Kasumi-1 (cell line): ENCODE measurements around the gene TSEN15.
"Not testable (repeated sequence)": the region's sequence is repeated elsewhere in the genome, so short reads cannot be mapped to it uniquely, and the experiment has no call there.

Source experiments
- DNase-seq, 2 experiments: peaks; one replicate each; lab custom pipeline; 2025; lab: John Stamatoyannopoulos, UW

Gene TSEN15

DNA sequence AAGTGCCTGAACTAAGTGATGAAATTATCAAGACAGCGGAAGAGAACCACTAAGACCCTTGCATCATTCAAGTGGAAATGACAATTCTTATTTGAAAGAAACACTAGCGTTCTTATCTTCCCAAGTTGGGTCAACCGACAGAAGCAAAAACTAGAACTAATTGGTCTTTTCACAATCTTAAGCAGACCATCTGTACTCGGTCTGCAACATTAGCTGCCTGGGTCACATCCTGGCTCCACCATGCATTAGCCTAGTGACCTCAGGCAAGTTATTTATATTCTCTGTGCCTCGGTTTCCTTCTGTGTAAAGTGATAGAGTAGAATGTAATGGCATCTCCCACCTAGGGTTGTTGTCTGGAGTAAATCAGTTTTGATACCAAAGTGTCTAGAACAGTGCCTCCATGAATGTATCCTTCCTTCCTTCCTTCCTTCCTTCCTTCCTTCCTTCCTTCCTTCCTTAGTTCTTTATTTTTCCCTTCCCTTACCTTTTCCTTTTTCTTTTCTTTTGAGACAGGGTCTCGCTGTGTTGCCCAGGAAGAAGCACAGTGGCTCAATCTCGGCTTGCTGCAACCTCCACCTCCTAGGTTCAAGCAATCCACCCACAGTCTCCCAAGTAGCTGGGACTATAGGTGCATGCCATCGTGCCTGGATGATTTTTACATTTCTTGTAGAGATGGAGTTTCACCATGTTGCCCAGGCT, 20.0 kb upstream of the TSEN15 start:
- no peak for DNase-seq

DNA sequence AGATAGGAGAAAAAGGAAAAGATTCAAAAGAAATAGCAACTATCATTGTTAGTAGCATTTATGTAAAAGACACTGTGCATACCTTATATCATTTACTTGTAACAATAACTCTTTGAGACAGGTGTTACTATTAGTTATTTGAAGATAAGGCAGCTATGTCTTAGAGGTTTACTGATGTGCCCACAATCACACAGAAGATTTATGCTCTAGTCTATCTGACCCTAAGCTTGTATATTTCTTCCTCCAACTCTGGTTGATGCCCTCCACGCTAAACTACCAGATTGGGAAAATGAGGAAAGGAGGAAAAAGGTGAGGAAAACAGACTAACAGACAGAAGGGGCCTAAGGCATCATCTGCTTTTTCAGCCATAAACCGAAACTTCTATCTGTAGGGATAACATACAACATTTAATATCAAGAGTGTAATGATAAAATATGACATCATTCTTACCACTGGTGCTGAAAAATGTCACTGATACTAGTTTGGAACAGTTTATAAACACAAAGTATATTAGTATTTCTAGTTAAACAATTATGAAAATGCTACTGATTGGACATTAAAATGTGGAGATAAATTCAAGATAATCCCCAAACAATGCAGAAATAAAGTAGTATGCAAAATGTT, 19.1 kb upstream of the TSEN15 start:
- no peak for DNase-seq

DNA sequence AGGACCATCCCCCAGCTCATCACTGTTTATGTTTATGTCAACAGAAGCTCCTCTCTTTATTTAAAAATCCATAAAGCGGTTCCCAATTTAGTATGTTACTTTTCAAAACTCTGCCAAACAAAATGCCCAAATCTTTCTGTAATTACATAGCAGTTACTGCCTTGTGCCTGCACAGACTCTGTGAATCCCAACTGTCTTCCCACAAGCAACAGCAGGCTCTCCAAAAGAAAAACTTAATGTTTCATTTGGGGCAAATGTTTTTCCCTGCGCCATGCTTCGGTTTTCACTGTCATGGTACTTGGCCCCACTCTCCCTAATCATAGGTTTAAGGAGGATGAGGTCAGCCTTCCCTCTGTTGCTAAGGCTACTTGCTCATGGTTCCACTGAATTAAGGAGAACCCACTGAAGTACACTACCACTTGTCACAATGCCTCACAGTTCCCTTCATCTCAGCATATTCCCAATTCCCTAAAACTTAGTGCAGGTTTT, 18.6 kb upstream of the TSEN15 start:
- DNase-seq, result no peak

DNA sequence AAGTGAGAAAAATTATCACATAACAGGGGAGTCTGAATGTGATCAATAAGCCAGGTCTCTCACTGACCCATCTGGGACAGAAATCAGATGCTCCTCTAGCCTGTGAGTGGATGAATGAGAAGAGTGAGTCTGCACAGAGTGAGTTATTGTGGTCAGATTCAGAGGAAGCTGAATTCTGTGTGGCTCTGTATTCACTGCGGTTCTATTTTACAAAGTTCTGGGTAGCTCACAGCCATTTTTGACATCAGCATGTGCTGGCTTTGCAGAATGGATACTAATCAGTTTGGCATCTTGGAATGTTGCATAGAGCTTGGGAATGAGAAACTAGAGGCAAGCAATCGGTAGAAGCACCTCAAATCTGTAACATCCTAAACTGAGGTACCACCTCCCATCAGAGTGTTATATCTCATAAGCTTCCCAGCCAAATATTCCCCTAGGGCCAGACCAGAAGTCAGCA, 17.8 kb upstream of the TSEN15 start:
- no peak for DNase-seq

DNA sequence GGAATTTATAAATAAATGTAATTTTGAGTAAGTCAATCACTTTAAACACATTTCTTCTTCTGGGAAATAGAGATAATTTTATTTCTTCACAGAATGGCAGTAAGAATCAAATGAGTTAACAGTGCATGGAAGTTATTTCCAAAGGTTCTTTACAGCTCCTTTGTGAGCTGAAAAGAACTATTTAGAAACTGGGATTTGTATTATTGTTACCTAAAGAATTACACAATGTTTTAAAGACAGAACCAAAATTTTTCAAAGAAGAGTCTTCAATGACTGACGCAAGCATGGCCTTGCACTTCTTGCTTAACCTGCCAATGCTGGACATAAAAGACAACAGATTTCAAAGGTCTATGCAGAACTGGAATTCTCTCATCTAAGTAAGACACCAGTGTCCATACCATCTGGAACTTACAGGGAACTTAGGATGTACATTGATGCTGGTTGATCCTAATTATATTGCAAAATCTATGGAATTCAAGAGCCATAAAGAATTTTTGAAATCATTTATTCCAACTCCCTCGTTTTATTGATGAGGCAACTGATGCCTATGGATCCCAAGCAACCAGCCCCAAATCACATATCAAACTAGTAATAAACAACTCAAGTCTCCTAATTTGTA, 16.7 kb upstream of the TSEN15 start:
- DNase-seq, result no peak

DNA sequence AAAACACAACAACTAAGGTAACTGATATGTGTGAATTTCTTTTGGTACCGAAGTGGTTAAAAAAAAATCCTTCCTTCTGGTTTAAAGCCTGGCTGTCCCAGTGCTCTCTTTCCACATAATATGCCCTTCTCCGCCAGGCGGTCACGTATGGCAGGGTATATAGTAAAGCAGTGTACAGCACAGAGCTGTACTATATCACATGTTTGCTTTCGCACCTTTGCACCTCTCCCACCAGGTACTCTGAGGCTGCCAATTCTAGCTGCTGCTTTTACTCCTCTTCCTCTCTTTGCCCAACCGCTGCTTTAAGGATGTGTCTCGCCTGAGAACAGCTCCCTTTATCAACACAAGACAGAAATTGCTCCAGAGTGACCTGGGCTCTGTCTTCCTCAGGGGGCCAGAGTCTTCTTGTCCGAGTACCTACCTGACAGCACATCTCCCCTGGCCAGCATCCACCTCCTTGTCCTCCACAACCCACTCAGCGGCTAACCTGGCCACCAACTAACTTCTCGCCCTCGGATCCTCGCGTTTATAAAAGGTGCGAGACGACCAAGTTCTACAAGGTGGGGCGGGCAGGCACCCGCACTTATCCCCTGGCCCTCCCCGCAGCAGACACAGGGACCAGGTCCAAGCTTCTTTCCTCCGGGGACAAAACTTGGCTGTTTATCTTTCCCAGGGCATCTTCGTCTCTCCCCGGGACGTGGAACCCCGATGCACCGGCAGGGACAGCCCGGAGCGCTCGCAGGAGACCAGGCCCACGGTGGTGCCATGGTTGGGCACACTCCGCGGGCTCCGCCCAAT, 15.6 kb upstream of the TSEN15 start:
- DNase-seq, result no peak

DNA sequence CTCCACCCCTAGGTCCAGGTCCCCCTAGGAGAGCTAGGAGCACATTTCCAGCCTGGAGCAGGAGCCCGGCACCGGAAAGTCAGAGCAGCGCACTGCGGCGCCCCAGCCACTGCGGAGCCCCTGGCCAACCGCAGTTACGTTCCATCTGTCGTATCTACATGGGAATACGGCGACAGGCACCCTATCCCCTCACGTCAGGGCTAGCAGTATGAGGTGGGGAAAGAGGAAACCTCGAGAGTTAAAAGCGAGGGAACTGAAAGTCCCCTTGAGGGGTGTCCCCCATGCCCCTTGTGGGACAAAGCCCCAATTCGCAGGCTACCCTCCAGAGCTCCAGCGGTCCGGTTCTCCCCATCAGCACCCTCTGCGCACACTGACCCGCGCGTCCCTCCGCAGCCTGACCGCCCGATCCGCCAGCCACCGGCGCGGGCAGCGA, 15.0 kb upstream of the TSEN15 start:
- peak in 1 of 2 experiments; percentile 9 for DNase-seq

DNA sequence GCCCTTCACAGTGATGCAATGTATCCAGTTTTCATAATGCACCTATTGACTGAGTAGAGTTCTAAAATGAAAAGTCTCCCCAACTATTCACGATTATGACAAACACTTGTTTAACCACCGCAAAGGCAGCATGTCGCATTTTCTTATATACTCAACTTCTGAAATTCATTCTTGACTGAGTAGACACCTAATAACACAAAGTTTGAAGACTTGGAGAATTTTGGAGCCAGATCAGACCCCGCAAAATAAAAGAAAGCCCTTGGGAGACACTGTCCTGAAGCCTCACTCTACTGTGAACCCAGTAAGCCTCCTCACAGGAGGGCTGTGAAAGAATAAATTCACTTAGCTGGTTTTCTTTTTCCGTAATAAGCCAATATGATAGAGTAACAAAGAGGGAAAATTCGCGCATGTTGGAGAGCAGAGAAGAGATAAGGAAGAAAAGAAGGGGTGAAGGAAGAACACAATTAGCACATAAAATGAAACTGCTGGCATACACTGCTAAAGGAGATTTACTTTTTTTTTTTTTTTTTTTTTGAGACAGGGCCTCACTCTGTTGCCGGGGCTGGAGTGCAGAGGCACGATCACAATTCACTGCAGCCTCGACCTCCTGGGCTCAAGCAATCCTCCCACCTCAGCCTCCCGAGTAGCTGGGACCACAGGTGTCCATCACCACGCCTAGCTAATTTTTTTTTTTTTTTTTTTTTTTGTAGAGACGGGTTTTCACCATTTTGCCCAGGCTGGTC, 13.5 kb upstream of the TSEN15 start:
- DNase-seq, result no peak

DNA sequence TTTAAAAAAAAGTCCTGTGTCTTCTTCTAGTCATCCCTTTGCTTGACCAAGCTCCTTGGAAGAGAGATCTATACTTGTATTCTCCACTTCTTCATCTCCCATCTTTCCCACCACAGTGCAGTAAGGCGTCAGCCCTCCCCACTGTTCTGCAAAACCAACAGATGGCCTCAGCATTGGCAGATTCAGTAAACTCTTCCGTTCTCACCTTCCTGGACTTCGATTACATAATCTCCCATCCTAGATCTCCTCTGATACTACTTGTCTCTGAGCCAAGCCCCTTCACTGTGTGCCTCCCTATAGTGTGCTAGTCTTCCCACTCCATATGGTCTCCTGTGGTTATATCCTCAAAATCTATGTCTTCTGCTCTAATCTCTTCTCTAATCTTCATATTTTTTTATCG, 12.4 kb upstream of the TSEN15 start:
- no peak for DNase-seq

DNA sequence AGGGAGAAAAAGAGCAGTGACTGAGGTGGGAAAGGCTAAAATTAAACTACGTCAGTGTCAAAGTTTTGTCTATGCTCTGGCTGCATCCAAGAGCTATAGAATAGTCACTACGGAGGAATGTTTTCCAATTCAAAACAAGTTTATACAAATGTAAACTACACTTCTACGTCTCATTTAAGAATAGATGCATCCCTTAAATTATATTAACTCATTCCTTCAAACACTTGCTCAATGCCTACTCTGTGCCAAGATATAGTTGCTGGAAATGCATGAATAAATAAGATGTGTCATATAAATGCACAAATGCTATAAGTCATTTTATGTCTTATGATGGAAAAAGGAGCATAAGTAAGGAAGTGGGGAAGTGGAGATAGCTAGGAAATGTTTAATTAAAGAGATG, 9.8 kb upstream of the TSEN15 start:
- no peak for DNase-seq

DNA sequence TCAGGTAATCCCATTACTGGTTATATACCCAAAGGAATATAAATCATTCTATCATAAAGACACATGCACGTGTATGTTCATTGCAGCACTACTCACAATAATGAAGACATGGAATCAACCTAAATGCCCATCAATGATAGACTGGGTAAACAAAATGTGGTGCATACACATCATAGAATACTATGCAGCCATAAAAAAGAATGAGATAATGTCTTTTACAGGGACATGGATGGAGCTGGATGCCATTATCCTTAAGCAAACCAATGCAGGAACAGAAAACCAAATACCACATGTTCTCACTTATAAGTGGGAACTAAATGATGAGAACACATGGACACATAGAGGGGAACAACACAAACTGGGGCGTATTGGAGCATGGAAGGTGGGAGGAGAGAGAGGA, 8.2 kb upstream of the TSEN15 start:
- DNase-seq, result not testable (repeated sequence)

DNA sequence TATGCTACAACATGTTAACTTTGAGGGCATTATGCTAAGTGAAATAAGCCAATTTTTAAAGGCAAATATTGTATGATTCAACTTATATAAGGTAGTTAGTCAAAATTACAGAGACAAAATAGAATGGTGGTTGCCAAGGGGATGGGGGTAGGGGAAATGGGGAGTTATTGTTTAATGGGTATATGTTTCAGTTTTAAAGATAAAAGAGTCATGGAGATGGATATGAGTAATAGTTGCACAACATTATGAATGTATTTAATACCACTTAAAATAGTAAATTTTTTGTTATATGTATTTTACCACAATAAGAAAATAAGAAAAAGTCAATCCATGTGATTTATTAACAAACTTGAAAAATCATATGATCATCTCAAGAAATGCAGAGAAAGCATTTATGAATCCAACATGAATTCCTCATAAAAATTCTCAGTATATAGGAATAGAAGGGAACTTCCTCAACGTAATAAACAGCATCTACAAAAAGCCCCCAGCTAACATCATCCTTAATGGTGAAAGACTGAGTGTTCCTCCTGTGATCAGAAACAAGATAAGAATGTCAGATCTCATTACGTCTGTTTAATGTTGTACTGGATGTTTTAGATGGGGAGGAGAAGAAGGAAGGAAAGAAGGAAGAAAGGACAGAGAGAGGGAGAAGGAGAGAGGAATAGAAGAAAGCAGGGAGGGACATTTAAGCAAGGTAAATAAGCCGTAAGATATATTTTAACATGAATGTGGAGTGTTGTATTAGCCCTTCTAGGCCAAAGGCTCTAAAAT, 6.7 kb upstream of the TSEN15 start:
- DNase-seq, result no peak

DNA sequence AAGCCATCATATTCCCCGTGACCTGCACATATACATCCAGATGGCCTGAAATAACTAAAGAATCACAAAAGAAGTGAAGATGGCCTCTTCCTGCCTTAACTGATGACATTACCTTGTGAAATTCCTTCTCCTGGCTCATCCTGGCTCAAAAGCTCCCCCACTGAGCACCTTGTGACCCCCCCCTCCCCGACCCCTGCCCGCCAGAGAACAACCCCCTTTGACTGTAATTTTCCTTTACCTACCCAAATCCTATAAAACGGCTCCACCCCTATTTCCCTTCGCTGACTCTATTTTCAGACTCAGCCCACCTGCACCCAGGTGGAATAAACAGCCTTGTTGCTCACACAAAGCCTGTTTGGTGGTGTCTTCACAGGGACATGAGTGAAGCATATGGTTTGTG, 4.0 kb upstream of the TSEN15 start:
- DNase-seq, result not testable (repeated sequence)

DNA sequence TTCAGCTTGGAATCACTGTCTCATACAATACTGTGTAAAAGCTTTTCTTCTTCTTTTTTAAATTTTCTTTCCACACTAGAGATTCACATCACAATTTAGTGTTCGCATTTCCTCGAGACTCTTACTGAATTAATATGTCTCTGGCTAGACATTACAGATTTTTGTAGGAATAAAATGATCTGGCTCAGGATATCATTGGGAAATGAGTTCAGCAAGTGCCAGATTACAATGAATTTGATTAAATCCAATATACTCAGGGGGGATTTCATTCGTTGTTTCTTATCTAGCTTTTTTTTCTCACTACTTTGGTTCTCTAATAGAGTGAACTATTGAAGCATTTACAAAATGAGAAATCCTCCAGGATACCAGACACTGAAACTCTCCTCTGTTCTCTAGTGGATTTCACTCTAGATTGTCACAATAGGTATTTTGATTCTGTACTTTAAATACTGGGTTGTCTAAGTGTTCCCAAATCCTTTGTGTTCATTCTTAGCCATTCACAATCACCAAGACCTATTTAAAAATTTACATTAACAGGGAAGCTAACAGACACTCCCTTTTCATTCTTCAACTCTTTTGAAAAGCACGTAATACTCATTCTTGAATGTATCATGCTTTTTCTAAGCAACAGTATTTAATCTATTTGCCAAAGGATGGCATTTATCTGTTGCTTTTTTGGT, 2.8 kb upstream of the TSEN15 start:
- no peak for DNase-seq

DNA sequence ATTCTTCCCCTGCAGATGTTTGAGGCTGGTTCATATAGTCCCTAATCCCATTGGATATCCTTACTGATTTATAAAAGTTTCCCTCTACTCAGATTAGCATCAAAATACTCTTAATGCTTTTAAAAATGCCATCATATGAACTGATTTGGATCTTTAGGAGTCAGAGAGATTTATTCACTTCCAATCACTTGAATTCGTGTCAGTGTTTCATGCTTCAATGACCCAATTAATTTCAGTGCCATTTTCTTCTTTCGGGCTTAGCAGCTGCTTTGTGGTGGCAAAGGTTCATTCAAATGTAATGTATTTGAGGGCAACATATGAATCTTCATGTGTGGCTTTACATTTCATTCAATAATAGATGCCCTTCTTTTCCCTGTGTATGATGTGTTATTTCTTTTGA, 2.2 kb upstream of the TSEN15 start:
- DNase-seq, result no peak

DNA sequence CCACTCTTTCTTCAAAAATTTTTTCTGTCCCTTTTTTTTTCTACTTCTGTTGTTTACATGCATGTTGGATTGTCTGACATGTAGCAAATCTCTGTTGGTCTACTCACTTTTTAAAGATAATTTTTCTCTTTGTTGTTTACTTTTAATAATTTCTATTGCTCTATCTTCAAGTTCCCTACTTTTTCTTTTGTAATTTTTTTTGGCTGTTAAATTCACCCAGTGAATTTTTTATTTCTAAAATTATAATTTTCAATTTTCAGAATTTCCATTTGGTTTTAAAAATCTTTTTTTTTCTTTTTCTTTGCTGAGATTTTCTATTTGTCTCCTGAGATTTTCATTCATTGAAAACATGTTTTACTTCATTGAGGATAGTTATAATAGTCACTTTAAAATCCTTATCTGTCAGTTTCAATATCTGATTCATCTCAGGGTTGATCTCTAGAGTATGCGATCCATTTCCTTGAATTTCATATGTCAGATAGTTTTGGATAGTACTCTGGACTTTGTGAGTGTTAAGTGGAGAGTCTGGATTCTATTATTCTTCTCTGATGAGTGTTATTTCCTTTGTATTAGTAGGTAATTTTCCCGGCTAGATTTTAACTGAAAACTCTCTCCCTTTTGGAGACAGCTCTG, 1.6 kb upstream of the TSEN15 start:
- no peak for DNase-seq

DNA sequence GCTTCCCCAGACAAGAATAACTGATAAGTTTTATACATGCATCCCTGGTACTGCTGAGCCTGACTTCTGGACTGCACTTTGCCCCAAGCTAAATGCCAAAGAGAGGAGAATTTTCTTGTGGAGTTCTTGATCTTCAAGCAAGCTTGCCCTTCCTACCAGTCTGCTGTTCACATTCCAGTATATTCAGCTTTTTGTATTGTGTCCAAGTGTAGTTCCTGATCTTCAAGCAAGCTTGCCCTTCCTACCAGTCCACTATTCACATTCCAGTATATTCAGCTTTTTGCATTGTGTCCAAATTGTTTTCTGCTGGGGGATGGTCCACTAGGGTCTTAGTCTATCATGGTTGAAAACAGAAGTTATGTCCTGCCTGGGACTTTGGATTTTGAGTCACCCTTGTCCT, 894 bp upstream of the TSEN15 start:
- no peak for DNase-seq

DNA sequence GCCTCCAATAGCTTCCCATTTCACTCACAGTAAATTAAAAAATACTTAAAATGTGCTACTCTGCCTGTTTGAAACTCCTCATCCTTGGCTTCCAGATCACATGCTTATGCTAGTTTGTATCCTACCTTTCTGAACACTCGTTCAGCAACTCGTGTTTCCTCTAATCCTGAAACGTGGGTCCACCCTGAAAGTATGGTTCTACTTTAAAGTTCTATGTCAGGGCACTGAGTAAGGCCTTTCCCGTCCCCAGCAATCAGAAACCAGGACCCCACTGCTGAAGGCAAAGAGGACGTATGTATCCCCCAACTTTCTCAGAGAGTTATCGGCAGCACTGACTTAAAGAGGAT, 419 bp upstream of the TSEN15 start:
- DNase-seq, result peak; percentile 33 to 42

DNA sequence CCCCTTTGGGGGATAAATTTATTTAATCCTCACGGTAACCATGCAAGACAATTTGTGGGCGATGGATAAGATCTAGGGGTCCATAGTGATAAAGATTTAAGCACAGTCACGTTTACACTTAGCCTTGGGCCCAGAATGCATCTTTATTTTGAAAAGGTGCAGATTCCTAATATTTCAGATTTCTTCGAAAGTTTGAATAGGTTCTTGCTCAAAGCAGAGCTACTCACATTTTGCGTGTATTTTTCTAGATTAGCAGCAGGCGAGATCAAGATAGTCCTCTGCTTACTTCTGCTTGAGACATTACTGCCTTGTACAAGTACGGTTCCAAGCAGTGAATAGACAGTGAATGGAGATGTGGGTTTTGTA, 647 bp downstream of the TSEN15 start:
- DNase-seq, result peak in 1 of 2 experiments; percentile 28

DNA sequence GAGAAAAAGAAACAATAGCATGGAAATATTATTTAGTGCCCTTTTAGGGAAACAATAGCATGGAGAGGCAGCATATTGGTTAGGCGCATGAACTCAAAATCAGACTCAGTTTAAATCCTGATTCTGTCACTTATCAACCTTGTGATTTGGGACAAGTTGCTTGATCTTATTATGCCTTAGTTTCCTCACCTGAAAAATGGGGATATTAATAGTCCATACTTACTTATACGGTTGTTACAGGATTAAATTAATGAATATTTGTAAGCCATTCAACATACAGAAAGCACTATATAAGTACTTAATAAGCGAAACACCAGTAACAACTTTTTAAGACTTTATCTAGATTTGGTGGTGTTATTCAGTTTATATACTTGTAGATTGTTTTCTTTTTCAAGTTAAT, 1.2 kb downstream of the TSEN15 start:
- DNase-seq, result no peak
